NCI-H2029 treated with DMSO at 0.1 percent for 48 hours (cell line): ENCODE measurements around the gene TTC28.
"Not testable (repeated sequence)": the region's sequence is repeated elsewhere in the genome, so short reads cannot be mapped to it uniquely, and the experiment has no call there.

Experiments used
- DNase-seq: peaks from one replicate; lab custom pipeline; 2025; lab: John Stamatoyannopoulos, UW

TTC28 gene

GRCh38 chr22:28604966-28605761, 74.5 kb downstream of the TTC28 start:
- no peak for DNase-seq

- no peak for DNase-seq
These were observed 77.7 kb downstream of the TTC28 start for GRCh38 chr22:28601915-28602314.

- DNase-seq: peak; percentile 51
These were observed 79.0 kb downstream of the TTC28 start for GRCh38 chr22:28600546-28601143.

- no peak for DNase-seq
These were observed 79.9 kb downstream of the TTC28 start for GRCh38 chr22:28599693-28600092.

- DNase-seq: no peak
These were observed 82.0 kb downstream of the TTC28 start for GRCh38 chr22:28597665-28598064.

- DNase-seq: peak; percentile 80
These were observed 84.7 kb downstream of the TTC28 start for GRCh38 chr22:28594797-28595462.

- DNase-seq: no peak
These were observed 85.4 kb downstream of the TTC28 start for GRCh38 chr22:28594076-28594796.

- DNase-seq: no peak
These were observed 86.3 kb downstream of the TTC28 start for GRCh38 chr22:28593299-28593698.

GRCh38 chr22:28589102-28589750, 90.4 kb downstream of the TTC28 start:
- DNase-seq: no peak

GRCh38 chr22:28585324-28585723, 94.3 kb downstream of the TTC28 start:
- DNase-seq: no peak

- DNase-seq: no peak
These were observed 96.8 kb downstream of the TTC28 start for GRCh38 chr22:28582806-28583205.

GRCh38 chr22:28581016-28581415, 98.6 kb downstream of the TTC28 start:
- DNase-seq: no peak

GRCh38 chr22:28576162-28576561, 103.5 kb downstream of the TTC28 start:
- DNase-seq: no peak

GRCh38 chr22:28574159-28574788, 105.4 kb downstream of the TTC28 start:
- no peak for DNase-seq

GRCh38 chr22:28570696-28571373, 108.8 kb downstream of the TTC28 start:
- no peak for DNase-seq

GRCh38 chr22:28568974-28569373, 110.7 kb downstream of the TTC28 start:
- not testable (repeated sequence) for DNase-seq

- DNase-seq: no peak
These were observed 111.5 kb downstream of the TTC28 start for GRCh38 chr22:28568099-28568498.

GRCh38 chr22:28566920-28567499, 112.6 kb downstream of the TTC28 start:
- DNase-seq: not testable (repeated sequence)

GRCh38 chr22:28563636-28564035, 116.0 kb downstream of the TTC28 start:
- no peak for DNase-seq

GRCh38 chr22:28562324-28562723, 117.3 kb downstream of the TTC28 start:
- no peak for DNase-seq

GRCh38 chr22:28560743-28561101, 118.9 kb downstream of the TTC28 start:
- DNase-seq: not testable (repeated sequence)
